Spleen (tissue), 11 donors: Measurements from ENCODE around the gene ANKRD10. TPM values are rescaled to one million over a fixed set of nuclear protein-coding genes. Genes with fewer than 3 reads are reported as not detected.

Experiments
- DNase-seq: peaks from one replicate; pipeline ENCODE4 v3.0.0-alpha.2; 2020
- H3K27ac ChIP-seq, 8 donors: fragments of 200-600 bp; sonication (generic) in 7 of 8; 1 replicate in 4 of 8; 2 replicates in 4 of 8; pipeline versions ENCODE4 v1.5.0 to v1.8.0; 2016 to 2021; ENCODE audit warnings: inconsistent platforms in 4 of 8, mild to moderate bottlenecking in 4 of 8, moderate library complexity in 1 of 8
- H3K27me3 ChIP-seq, 7 donors: fragments of 200-600 bp; sonication (generic) in 6 of 7; replicated peaks in 1 of 7; 1 replicate in 4 of 7; 2 replicates in 3 of 7; pipeline versions ENCODE4 v1.5.0 to v1.8.0; 2016 to 2021; ENCODE audit warnings: inconsistent platforms in 3 of 7, mild to moderate bottlenecking in 1 of 7
- H3K36me3 ChIP-seq, 6 donors: fragments of 200-600 bp; sonication (generic) in 5 of 6; 1 replicate in 4 of 6; 2 replicates in 2 of 6; pipeline versions ENCODE4 v1.5.0 to v1.8.0; 2016 to 2021; ENCODE audit warnings: inconsistent platforms in 2 of 6
- H3K4me1 ChIP-seq, 6 donors: fragments of 200-600 bp; sonication (generic) in 5 of 6; 1 replicate in 3 of 6; 2 replicates in 3 of 6; pipeline versions ENCODE4 v1.5.0 to v1.8.0; 2016 to 2021; ENCODE audit warnings: inconsistent platforms in 3 of 6
- H3K4me3 ChIP-seq, 8 donors: fragments of 200-600 bp; sonication (generic) in 7 of 8; 1 replicate in 4 of 8; 2 replicates in 4 of 8; pipeline versions ENCODE4 v1.5.0 to v1.8.0; 2016 to 2021; ENCODE audit warnings: inconsistent platforms in 4 of 8, mild to moderate bottlenecking in 4 of 8, moderate library complexity in 2 of 8
- H3K9me3 ChIP-seq, 8 donors: fragments of 200-600 bp; sonication (generic) in 7 of 8; 1 replicate in 4 of 8; 2 replicates in 4 of 8; pipeline versions ENCODE4 v1.5.0 to v1.8.0; 2016 to 2021; ENCODE audit warnings: inconsistent platforms in 4 of 8
- POLR2A ChIP-seq, 3 donors: fragments of 450-650 bp; IDR thresholded peaks; one replicate each; pipeline ENCODE4 v1.5.1; 2017; ENCODE audit warnings: antibody characterized with exemption in 3 of 3, mild to moderate bottlenecking in 1 of 3
- POLR2AphosphoS5 ChIP-seq, 3 donors: sonication (generic); formaldehyde crosslinking; IDR thresholded peaks; one replicate each; pipeline ENCODE4 v1.5.1; 2017; ENCODE audit warnings: antibody characterized with exemption in 3 of 3
- WGBS, 5 donors: extraction: QIAGEN DNeasy Blood & Tissue Kit in 3 of 5; methylation state at CpG; one replicate each; pipeline versions ENCODE4 v1.1.5 to v1.1.7; 2013 to 2018; 5-methylcytosine and 5-hydroxymethylcytosine counted together
- intact Hi-C: fragments of 100-400 bp; cut with DNase I; formaldehyde crosslinking; loops from one replicate; pipeline ENCODE4 v1.15.0; 2023; ENCODE audit warnings: low total_unique reads
- polyA plus RNA-seq, 3 donors: library from polyadenylated mRNA; stranded (reverse); fragments of 200-250 nt; gene quantifications; one replicate each; pipeline ENCODE4 v1.2.1, GENCODE V29; 2013
- total RNA-seq, 7 donors: library from RNA; depleted of rRNA in 3 of 7; stranded (reverse); fragments of >200 nt in 3 of 7; fragmentation: NEBNext Ultra II Directional in 4 of 7; extraction: Animal tissue kit (Norgen Biotek cat#: 25700) in 4 of 7; gene quantifications; one replicate each; pipeline versions ENCODE4 v1.1.0 to v1.2.1, GENCODE V29; 2016 to 2021
- TF ChIP-seq, protein P1 (sequence below), 11 experiments: fragments of 200-600 bp in 7 of 11; fragments of 450-650 bp in 4 of 11; sonication (generic) in 4 of 11; IDR thresholded peaks in 8 of 11; conservative IDR thresholded peaks in 3 of 11; 1 replicate in 7 of 11; 2 replicates in 4 of 11; pipeline versions ENCODE4 v1.4.0 to v1.8.0; 2016 to 2021; ENCODE audit warnings: antibody characterized with exemption in 11 of 11, inconsistent platforms in 4 of 11, mild to moderate bottlenecking in 1 of 11
- donor health status: healthy with polysubstance abuse.
- donor health status: DM: no; HTN: no; CAD: no; lungs with moderate emphysema.
- donor health status: DM: no; HTN: no; CAD: no.
- donor health status: Bipolar disorder and iron deficiency.
- donor health status: healthy.
- donor health status: DM: no; HTN: no; CAD: no.
- donor health status: DM: yes; HTN: yes; CAD: no.

ANKRD10 gene
- total and polyA plus RNA-seq, 10 donors, result 122 to 253 (median 183) TPM

DNA sequence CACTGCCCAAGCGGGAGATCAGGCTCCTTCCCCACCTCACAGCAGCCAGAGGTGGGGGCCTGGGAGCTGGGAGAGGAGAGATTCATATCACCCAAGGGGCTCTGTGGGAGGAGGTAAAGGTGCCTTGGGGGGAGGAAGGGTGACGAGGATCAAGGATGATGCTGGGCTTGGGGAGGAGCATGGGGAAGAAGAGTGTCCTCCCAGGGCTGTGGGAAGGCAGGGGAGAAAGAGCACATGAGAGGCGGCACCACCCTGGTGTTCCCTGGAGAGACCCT, 82.7 kb downstream of the ANKRD10 start:
- Histone ChIP-seq H3K4me3 (no peak overlapping the region), H3K36me3 (no peaks in the 10 kb centered on the region), H3K27me3 (peaks cover 0 to 20% (median 0%) of the 10 kb centered on the region in 7 donors), H3K27ac (no peak overlapping the region), H3K4me1 (peaks cover 0 to 10% (median 0%) of the 10 kb centered on the region in 6 donors), H3K9me3 (no peaks in the 10 kb centered on the region)
- no peak for DNase-seq
- WGBS, 5 donors, result 83 to 94% (median 91%) methylated on average over 3 of the region's 3 CpGs
- TF ChIP-seq POLR2AphosphoS5 (IDR thresholded peaks at IDR 0.05) (no peak), POLR2A (IDR thresholded peaks at IDR 0.05) (no peak)
- TF ChIP-seq, protein P1, sequence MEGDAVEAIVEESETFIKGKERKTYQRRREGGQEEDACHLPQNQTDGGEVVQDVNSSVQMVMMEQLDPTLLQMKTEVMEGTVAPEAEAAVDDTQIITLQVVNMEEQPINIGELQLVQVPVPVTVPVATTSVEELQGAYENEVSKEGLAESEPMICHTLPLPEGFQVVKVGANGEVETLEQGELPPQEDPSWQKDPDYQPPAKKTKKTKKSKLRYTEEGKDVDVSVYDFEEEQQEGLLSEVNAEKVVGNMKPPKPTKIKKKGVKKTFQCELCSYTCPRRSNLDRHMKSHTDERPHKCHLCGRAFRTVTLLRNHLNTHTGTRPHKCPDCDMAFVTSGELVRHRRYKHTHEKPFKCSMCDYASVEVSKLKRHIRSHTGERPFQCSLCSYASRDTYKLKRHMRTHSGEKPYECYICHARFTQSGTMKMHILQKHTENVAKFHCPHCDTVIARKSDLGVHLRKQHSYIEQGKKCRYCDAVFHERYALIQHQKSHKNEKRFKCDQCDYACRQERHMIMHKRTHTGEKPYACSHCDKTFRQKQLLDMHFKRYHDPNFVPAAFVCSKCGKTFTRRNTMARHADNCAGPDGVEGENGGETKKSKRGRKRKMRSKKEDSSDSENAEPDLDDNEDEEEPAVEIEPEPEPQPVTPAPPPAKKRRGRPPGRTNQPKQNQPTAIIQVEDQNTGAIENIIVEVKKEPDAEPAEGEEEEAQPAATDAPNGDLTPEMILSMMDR (IDR thresholded peaks at IDR 0.05 in 8 of 11, conservative IDR thresholded peaks at IDR 0.05 in 3 of 11), result no peak
- intact Hi-C loops, result no loop called here

DNA sequence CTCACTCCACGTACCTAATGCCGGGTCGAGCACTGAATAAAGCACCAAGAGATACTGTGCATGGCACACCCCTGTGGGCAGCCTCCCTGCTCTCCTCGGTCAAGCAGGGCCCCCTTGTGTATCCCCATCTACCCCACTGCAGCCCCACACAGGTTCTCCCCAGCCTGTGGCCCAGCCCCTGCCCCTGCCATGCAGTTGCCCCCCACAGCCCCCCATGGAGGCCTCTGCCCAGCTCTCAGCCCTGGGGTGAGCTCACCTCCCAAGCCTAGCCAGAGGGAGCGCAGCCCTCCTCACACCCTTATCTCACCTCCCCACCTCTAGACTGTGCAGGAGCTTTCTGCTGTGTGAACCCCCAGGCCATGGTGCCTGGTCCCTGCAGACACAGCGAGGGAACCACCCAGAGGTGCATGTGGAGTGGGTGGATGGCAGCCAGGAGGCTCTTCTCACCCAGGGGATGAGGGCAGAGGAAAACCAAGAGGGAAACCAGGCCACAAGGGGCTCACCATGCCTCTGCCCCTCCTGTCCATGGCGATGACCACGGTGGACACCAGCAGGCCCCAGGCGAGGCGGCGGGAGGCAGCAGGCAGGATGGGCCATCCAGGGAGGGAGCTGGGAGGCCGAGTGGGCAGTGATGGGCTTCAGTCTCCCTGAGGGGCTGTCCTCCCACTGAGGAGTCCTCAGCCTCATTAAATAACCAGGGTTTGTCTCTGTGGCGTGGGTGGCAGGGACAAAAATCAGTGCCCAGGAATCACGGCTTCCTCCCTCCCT, 83.2 kb downstream of the ANKRD10 start:
- TF ChIP-seq, protein P1 (IDR thresholded peaks at IDR 0.05 in 8 of 11, conservative IDR thresholded peaks at IDR 0.05 in 3 of 11), result no peak
- TF ChIP-seq POLR2AphosphoS5 (IDR thresholded peaks at IDR 0.05) (no peak), POLR2A (IDR thresholded peaks at IDR 0.05) (no peak)
- no peaks in the 10 kb centered on the region for H3K36me3 ChIP-seq
- 75 to 88% (median 76%) methylated on average over 14 of the region's 14 CpGs for WGBS, 5 donors
- no peak overlapping the region for H3K4me3 ChIP-seq
- H3K27me3 ChIP-seq, result peaks cover 0 to 20% (median 0%) of the 10 kb centered on the region in 7 donors
- no peak for DNase-seq
- intact Hi-C loops, result no loop called here
- H3K27ac ChIP-seq, result no peak overlapping the region
- H3K4me1 ChIP-seq, result peaks cover 0 to 10% (median 0%) of the 10 kb centered on the region in 6 donors
- H3K9me3 ChIP-seq, result no peaks in the 10 kb centered on the region

DNA sequence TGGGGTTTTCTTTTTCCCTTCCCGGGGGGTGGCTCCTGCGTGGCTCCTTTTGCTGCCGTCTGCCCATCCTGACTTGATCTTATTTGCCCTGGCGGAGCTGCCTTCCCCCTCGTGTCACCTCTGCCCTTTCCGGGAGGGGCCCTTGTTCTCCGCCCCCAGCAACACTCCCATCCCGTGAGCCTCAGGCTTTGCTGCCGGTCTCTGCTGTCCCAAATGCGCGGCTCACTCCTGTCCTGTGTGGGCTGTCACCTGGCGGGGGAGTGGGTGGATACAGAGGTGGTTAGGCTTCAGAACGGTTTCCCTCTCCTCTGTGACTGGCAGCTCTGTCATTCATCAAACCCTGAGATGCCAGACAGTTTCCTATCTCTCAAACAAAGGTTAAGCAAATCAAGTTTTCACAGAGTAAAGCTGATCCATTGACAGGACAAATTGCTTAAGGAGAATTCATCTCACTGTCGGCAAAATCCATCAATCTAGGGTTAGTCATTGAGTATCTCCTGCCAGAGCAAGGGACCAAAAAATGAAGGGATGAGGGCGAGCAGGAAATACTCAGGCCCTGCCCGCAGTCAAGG, 84.0 kb downstream of the ANKRD10 start:
- Histone ChIP-seq H3K4me3 (no peak overlapping the region), H3K9me3 (no peaks in the 10 kb centered on the region), H3K27me3 (peaks cover 0 to 20% (median 0%) of the 10 kb centered on the region in 7 donors), H3K4me1 (peaks cover 0 to 10% (median 0%) of the 10 kb centered on the region in 6 donors), H3K36me3 (no peaks in the 10 kb centered on the region), H3K27ac (no peak overlapping the region)
- intact Hi-C loops, result no loop called here
- DNase-seq, result no peak
- TF ChIP-seq POLR2AphosphoS5 (IDR thresholded peaks at IDR 0.05) (no peak), POLR2A (IDR thresholded peaks at IDR 0.05) (no peak)
- TF ChIP-seq, protein P1 (IDR thresholded peaks at IDR 0.05 in 8 of 11, conservative IDR thresholded peaks at IDR 0.05 in 3 of 11), result no peak
- WGBS, 5 donors, result 65 to 76% (median 71%) methylated on average over 16 of the region's 16 CpGs

DNA sequence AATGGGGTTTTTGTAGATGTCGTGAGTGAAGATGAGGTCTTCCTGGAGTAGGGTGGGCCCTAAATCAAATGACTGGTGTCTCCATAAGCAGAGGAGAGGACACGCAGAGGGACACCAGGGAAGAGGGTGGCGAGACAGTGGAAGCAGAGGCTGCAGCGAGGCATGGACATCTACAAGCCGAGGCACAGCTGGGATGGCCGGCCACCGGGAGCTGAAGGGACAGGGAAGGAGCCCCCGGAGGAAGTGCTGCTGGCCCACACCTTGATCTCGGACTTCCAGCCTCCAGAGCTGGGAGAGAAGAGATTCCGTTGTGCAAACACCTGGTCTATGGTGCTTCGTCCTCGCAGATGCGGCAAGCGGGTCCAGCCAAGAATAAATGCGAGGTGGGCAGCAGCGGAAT, 84.5 kb downstream of the ANKRD10 start:
- peaks cover 0 to 10% (median 0%) of the 10 kb centered on the region in 6 donors for H3K4me1 ChIP-seq
- no peaks in the 10 kb centered on the region for H3K36me3 ChIP-seq
- no peak for DNase-seq
- no peak overlapping the region for H3K27ac ChIP-seq
- intact Hi-C loops, result no loop called here
- H3K4me3 ChIP-seq, result no peak overlapping the region
- 81 to 92% (median 90%) methylated on average over 16 of the region's 16 CpGs for WGBS, 5 donors
- H3K27me3 ChIP-seq, result peaks cover 0 to 20% (median 0%) of the 10 kb centered on the region in 7 donors
- TF ChIP-seq POLR2AphosphoS5 (IDR thresholded peaks at IDR 0.05) (no peak), POLR2A (IDR thresholded peaks at IDR 0.05) (no peak)
- TF ChIP-seq, protein P1 (IDR thresholded peaks at IDR 0.05 in 8 of 11, conservative IDR thresholded peaks at IDR 0.05 in 3 of 11), result no peak
- no peaks in the 10 kb centered on the region for H3K9me3 ChIP-seq
